A673 (cell line): ENCODE results near the gene TNFRSF21. TPM values are rescaled to one million over a fixed set of nuclear protein-coding genes. Genes with fewer than 3 reads are reported as not detected.
"Not testable (repeated sequence)": the region's sequence is repeated elsewhere in the genome, so short reads cannot be mapped to it uniquely, and the experiment has no call there.

Experiments
- BruUV-seq: library from RNA; stranded (reverse); fragments of 400-500 nt; replicated peaks from 2 replicates; lab custom pipeline; 2021; lab: Mats Ljungman, UMichigan
- CTCF ChIA-PET: fragments of 300-600 bp; sonication (Branson Sonifier 250); formaldehyde crosslinking; loops from one replicate; lab custom pipeline; 2022; ENCODE audit warnings: antibody characterized with exemption; lab: Charles Lee
- POLR2A ChIA-PET: fragments of 300-600 bp; sonication (Branson Sonifier 250); formaldehyde crosslinking; loops from one replicate; lab custom pipeline; 2022; ENCODE audit warnings: antibody characterized with exemption; ENCODE audit not compliant: low non-redundant PET; lab: Charles Lee
- DNase-seq: peaks from one replicate; pipeline ENCODE4 v3.0.0-alpha.2; 2015; ENCODE audit warnings: low spot score
- H3K27ac ChIP-seq: fragments of 200-600 bp; sonication (generic); 2 replicates; pipeline ENCODE4 v1.5.1; 2016; ENCODE audit warnings: mixed run types, low read depth, mild to moderate bottlenecking, mixed read lengths, antibody characterized with exemption, low read length; ENCODE audit not compliant: poor library complexity, severe bottlenecking
- H3K27me3 ChIP-seq: fragments of 200-600 bp; sonication (generic); replicated peaks from 2 replicates; pipeline ENCODE4 v1.6.1; 2017; ENCODE audit warnings: mixed run types, low read depth, mild to moderate bottlenecking, mixed read lengths, antibody characterized with exemption, low read length; ENCODE audit not compliant: insufficient read depth, poor library complexity
- H3K36me3 ChIP-seq: fragments of 200-600 bp; sonication (generic); 2 replicates; pipeline ENCODE4 v1.6.1; 2016; ENCODE audit warnings: mixed run types, mild to moderate bottlenecking, mixed read lengths, antibody characterized with exemption, low read length; ENCODE audit not compliant: insufficient read depth, poor library complexity, severe bottlenecking
- H3K4me1 ChIP-seq: fragments of 200-600 bp; sonication (generic); 2 replicates; pipeline ENCODE4 v1.6.1; 2017; ENCODE audit warnings: mixed run types, mild to moderate bottlenecking, mixed read lengths, antibody characterized with exemption, low read length; ENCODE audit not compliant: insufficient read depth, poor library complexity, severe bottlenecking
- H3K4me3 ChIP-seq: fragments of 200-600 bp; sonication (generic); 2 replicates; pipeline ENCODE4 v1.5.1; 2016; ENCODE audit warnings: low read depth, mixed run types, mild to moderate bottlenecking, mixed read lengths, low read length; ENCODE audit not compliant: poor library complexity, severe bottlenecking
- H3K9me3 ChIP-seq: fragments of 200-600 bp; sonication (generic); 2 replicates; pipeline ENCODE4 v1.6.1; 2016; ENCODE audit warnings: mixed run types, low read depth, mild to moderate bottlenecking, mixed read lengths, antibody characterized with exemption, low read length; ENCODE audit not compliant: poor library complexity, severe bottlenecking
- EZH2 ChIP-seq: fragments of 200-600 bp; sonication (generic); IDR thresholded peaks from 2 replicates; pipeline ENCODE4 v1.6.1; 2017; ENCODE audit warnings: borderline replicate concordance, low read depth, mild to moderate bottlenecking, mixed read lengths, antibody characterized with exemption, low read length; ENCODE audit not compliant: poor library complexity, severe bottlenecking
- intact Hi-C: fragments of 100-400 bp; cut with micrococcal nuclease; formaldehyde crosslinking; loops from one replicate; pipeline ENCODE4 v1.10.0; 2022; ENCODE audit not compliant: unreplicated experiment
- total RNA-seq: library from RNA; stranded (reverse); gene quantifications from 2 replicates; pipeline ENCODE4 v1.2.3, GENCODE V29; 2021
- TF ChIP-seq, protein P1 (sequence below): fragments of 300-800, 200-600 bp; sonication (generic); conservative IDR thresholded peaks from 2 replicates; pipeline ENCODE4 v1.5.1; 2017; ENCODE audit warnings: low read depth, mild to moderate bottlenecking, antibody characterized with exemption, low read length, moderate library complexity, mixed read lengths

TNFRSF21 gene
- total RNA-seq, 1 experiment from 2014 or later = 36.0 TPM

DNA sequence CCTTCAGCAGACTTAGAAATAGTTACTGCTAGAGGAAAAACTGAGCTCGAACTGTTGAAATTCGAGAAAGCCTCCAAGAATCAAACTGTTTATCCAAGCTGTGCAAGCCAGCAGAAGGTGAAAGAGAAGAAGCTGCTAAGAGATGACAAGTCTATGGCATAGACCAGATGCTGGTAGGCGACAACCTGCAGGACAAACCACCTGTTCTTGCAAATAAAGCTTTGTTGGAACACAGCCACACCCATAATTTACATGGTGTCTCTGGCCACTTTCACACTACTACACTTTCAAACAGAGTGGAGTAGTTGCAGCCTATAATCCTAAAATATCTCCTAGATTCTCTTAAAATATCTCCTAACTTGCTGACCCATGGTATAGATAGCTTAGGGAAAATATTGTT is 33.3 kb downstream of the TNFRSF21 start:
- intact Hi-C loops = no loop called here
- no peak overlapping the region for H3K4me3 ChIP-seq
- no peak for TF ChIP-seq EZH2
- TF ChIP-seq, protein P1, sequence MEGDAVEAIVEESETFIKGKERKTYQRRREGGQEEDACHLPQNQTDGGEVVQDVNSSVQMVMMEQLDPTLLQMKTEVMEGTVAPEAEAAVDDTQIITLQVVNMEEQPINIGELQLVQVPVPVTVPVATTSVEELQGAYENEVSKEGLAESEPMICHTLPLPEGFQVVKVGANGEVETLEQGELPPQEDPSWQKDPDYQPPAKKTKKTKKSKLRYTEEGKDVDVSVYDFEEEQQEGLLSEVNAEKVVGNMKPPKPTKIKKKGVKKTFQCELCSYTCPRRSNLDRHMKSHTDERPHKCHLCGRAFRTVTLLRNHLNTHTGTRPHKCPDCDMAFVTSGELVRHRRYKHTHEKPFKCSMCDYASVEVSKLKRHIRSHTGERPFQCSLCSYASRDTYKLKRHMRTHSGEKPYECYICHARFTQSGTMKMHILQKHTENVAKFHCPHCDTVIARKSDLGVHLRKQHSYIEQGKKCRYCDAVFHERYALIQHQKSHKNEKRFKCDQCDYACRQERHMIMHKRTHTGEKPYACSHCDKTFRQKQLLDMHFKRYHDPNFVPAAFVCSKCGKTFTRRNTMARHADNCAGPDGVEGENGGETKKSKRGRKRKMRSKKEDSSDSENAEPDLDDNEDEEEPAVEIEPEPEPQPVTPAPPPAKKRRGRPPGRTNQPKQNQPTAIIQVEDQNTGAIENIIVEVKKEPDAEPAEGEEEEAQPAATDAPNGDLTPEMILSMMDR = no peak
- no peaks in the 10 kb centered on the region for H3K27me3 ChIP-seq
- no peak for DNase-seq
- no peak overlapping the region for H3K27ac ChIP-seq
- ChIA-PET CTCF (no interaction called here), POLR2A (no interaction called here)
- BruUV-seq = no TSS peak
- H3K9me3 ChIP-seq = no peaks in the 10 kb centered on the region
- H3K36me3 ChIP-seq = no peaks in the 10 kb centered on the region
- no peaks in the 10 kb centered on the region for H3K4me1 ChIP-seq

DNA sequence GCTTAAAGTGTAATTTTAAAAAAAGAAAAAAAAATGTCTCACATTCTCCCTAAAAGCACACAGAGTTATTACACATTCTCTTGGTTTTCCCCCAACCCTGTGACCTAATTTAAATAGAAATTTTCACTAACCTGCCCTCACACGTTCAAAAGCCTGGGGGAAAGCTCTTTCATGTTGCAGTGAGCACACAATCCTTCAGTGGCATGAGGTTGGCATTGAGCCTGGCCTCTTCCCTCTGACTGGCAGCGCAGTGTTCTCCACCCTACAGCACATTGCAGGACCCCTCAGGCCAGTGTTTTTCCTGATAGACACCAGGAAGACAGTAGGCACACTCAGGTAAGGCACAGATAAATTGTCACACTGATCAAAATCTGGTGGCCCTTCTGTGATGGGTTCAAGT is 34.1 kb downstream of the TNFRSF21 start:
- H3K4me1 ChIP-seq = no peaks in the 10 kb centered on the region
- POLR2A ChIA-PET = no interaction called here
- BruUV-seq = no TSS peak
- CTCF ChIA-PET = no interaction called here
- H3K27me3 ChIP-seq = no peaks in the 10 kb centered on the region
- H3K27ac ChIP-seq = no peak overlapping the region
- no peaks in the 10 kb centered on the region for H3K9me3 ChIP-seq
- no peak overlapping the region for H3K4me3 ChIP-seq
- intact Hi-C loops = no loop called here
- TF ChIP-seq, protein P1 = no peak
- TF ChIP-seq EZH2 = no peak
- DNase-seq = no peak
- H3K36me3 ChIP-seq = no peaks in the 10 kb centered on the region

DNA sequence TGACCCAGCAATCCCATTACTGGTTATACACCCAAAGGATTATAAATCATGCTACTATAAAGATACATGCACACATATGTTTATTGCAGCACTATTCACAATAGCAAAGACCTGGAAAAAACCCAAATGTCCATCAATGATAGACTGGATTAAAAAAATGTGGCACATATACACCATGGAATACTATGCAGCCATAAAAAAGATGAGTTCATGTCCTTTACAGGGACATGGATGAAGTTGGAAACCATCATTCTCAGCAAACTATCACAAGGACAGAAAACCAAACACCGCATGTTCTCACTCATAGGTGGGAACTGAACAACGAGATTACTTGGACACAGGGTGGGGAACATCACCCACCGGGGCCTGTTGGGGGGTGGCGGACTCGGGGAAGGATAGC is 34.6 kb downstream of the TNFRSF21 start:
- POLR2A ChIA-PET, H3K4me1 ChIP-seq, BruUV-seq, H3K4me3 ChIP-seq, DNase-seq, intact Hi-C loops, H3K36me3 ChIP-seq, CTCF ChIA-PET, H3K27ac ChIP-seq, H3K9me3 ChIP-seq, H3K27me3 ChIP-seq: not testable (repeated sequence)

DNA sequence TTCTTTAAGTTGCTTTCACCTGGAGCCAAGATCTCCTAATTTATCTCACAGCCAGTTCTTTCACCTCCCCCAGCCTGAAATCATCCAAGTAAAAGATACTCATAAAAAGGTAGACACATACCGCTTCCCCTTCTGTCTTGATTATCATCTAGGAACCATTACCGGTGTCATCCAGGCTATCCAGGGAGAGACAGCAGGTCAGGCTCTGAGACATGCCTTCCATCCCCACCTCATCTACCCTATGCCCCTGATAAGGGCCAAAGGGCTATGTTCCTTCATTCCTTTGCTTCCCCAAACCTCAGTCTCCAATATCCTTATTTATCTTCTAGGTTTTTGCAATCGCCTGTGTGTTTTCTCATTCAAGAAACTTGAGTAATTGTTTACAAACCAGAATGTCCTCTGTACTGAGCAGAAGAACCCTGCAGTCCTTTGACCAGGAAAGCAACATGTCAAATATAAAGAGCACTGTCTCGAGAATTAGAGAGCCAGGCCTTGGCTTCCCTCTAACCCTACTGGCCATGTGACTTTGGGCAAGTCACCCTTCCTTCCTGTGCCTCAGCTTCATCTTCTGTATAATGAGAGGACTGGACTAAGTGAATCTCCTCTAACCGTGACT is 41.0 kb downstream of the TNFRSF21 start:
- TF ChIP-seq, protein P1 = no peak
- TF ChIP-seq EZH2 = no peak
- no peaks in the 10 kb centered on the region for H3K9me3 ChIP-seq
- H3K27ac ChIP-seq = no peak overlapping the region
- no peak overlapping the region for H3K4me3 ChIP-seq
- no peak for DNase-seq
- ChIA-PET POLR2A (no interaction called here), CTCF (no interaction called here)
- BruUV-seq = no TSS peak
- no peaks in the 10 kb centered on the region for H3K36me3 ChIP-seq
- H3K27me3 ChIP-seq = no peaks in the 10 kb centered on the region
- intact Hi-C loops = no loop called here
- no peaks in the 10 kb centered on the region for H3K4me1 ChIP-seq
